Measurements from ENCODE around the gene ABTB2. TPM values are rescaled to one million over a fixed set of nuclear protein-coding genes. Genes with fewer than 3 reads are reported as not detected.

Gene ABTB2
- total and polyA plus RNA-seq, 10 of the 15 experiments (the other 5 are each of a cell fraction or from before 2014, with no cell fraction given): 0.13 to 2.1 (median 0.72) TPM

DNA sequence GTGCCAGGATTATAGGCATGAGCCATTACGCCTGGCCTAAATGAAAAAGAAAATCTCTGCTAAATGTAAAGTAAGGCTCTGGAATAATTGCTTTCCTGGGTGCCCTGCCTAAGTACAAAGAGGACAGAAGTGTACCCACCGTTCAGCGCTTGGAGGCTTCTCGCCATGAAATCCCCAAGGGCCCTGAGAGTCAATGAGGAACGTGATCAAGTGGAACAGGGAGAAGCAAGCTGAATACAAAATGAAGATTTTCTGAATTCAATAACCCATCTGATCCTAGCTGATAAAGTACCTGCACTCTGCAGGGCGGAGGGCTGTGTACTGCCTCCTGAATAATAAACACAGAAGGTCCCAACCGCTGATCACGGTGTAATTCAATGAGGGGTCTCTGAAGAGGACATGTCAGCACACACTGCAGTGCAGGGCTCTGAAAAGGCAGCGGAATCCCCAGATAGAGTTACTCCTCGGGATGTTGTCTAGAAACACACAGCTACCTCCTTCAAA is 97.7 kb downstream of the ABTB2 start (continued):
- TF ChIP-seq, protein P1, sequence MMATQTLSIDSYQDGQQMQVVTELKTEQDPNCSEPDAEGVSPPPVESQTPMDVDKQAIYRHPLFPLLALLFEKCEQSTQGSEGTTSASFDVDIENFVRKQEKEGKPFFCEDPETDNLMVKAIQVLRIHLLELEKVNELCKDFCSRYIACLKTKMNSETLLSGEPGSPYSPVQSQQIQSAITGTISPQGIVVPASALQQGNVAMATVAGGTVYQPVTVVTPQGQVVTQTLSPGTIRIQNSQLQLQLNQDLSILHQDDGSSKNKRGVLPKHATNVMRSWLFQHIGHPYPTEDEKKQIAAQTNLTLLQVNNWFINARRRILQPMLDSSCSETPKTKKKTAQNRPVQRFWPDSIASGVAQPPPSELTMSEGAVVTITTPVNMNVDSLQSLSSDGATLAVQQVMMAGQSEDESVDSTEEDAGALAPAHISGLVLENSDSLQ (IDR thresholded peaks at IDR 0.05): no peak
- no peak for TF ChIP-seq EZH2 (IDR thresholded peaks at IDR 0.05; ENCODE audit: borderline replicate concordance, control insufficient read depth, low read depth, low read length)
- TF ChIP-seq JUNB (IDR thresholded peaks at IDR 0.05): no peak

DNA sequence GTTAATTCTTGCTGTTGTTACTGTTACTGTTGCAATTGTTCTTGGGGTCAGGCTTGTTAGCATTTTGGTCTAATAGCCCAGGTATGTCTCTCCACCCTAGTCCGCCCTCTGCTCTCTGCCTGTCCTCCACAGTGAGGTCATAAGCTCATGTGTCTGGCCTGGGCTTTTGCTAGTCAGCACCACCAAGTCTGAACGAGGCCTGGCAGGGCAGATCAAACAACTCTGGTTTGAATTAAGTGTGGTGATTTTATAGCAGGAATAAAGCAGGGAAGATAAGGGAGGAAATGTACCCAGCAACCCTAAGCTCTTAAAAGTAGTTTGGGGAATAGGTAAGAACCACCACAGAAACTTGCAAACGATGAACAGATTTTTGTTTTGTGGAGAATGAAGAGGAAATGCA is 98.7 kb downstream of the ABTB2 start:
- H3K4me1 ChIP-seq (ENCODE audit: control insufficient read depth, insufficient read depth, low read length): no peaks in the 10 kb centered on the region
- TF ChIP-seq, protein P2, sequence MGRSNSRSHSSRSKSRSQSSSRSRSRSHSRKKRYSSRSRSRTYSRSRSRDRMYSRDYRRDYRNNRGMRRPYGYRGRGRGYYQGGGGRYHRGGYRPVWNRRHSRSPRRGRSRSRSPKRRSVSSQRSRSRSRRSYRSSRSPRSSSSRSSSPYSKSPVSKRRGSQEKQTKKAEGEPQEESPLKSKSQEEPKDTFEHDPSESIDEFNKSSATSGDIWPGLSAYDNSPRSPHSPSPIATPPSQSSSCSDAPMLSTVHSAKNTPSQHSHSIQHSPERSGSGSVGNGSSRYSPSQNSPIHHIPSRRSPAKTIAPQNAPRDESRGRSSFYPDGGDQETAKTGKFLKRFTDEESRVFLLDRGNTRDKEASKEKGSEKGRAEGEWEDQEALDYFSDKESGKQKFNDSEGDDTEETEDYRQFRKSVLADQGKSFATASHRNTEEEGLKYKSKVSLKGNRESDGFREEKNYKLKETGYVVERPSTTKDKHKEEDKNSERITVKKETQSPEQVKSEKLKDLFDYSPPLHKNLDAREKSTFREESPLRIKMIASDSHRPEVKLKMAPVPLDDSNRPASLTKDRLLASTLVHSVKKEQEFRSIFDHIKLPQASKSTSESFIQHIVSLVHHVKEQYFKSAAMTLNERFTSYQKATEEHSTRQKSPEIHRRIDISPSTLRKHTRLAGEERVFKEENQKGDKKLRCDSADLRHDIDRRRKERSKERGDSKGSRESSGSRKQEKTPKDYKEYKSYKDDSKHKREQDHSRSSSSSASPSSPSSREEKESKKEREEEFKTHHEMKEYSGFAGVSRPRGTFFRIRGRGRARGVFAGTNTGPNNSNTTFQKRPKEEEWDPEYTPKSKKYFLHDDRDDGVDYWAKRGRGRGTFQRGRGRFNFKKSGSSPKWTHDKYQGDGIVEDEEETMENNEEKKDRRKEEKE (IDR thresholded peaks at IDR 0.05): no peak
- TF ChIP-seq RELA (IDR thresholded peaks at IDR 0.05; ENCODE audit: borderline replicate concordance, partially characterized antibody) (no peak), MEF2B (IDR thresholded peaks at IDR 0.05; ENCODE audit: partially characterized antibody, poor library complexity, severe bottlenecking) (no peak), CHD1 (IDR thresholded peaks at IDR 0.05; ENCODE audit: low read depth, low read length) (no peak), STAT1 (conservative IDR thresholded peaks at IDR 0.05) (no peak), SMAD1 (IDR thresholded peaks at IDR 0.05; ENCODE audit: low read depth, partially characterized antibody) (no peak), CBFB (IDR thresholded peaks at IDR 0.05; ENCODE audit: low read depth) (no peak), YY1 (IDR thresholded peaks at IDR 0.05; ENCODE audit: low read depth, low read length) (no peak)
- TF ChIP-seq, protein P3, sequence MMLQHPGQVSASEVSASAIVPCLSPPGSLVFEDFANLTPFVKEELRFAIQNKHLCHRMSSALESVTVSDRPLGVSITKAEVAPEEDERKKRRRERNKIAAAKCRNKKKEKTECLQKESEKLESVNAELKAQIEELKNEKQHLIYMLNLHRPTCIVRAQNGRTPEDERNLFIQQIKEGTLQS (IDR thresholded peaks at IDR 0.05; ENCODE audit: borderline replicate concordance, extremely low read depth, low read depth, low read length): no peak
- no peak for ATAC-seq
- H3K9me3 ChIP-seq (replicated peaks; ENCODE audit: control insufficient read depth, insufficient read depth, low read length): no peaks in the 10 kb centered on the region
- ChIA-PET RAD21 (ENCODE audit: unreplicated experiment) (interaction anchor here (0.6 kb wide), 1 partner anchor 739 kb away, joined by 3 read pairs; no protein-coding TSS in a partner anchor), SMC1A (ENCODE audit: uncharacterized antibody, unreplicated experiment) (interaction anchor here (0.9 to 1.4 kb wide), 2 partner anchors 9 to 12 kb away, joined by 3 to 4 read pairs; no protein-coding TSS in a partner anchor), POLR2A (interaction anchor here (1.5 kb wide), 1 partner anchor 11 kb away, joined by 3 read pairs; no protein-coding TSS in a partner anchor), CTCF (interaction anchor here (1.1 to 1.8 kb wide), 3 partner anchors 59 to 92 kb away, joined by 3 to 6 read pairs (median 4); no protein-coding TSS in a partner anchor)
- 58% methylated on average over 3 of the region's 3 CpGs for WGBS (ENCODE audit: insufficient coverage, insufficient replicate concordance, low lambda C conversion rate, missing lambda C conversion rate)
- no peak for DNase-seq (ENCODE audit: low read depth, low spot score)
- H3K36me3 ChIP-seq (ENCODE audit: control insufficient read depth in 2 of 2, insufficient read depth in 2 of 2, low read length in 1 of 2): no peaks in the 10 kb centered on the region
- no peak overlapping the region for H2AFZ ChIP-seq (ENCODE audit: control insufficient read depth, low read depth, low read length)
- no peak overlapping the region for H3K4me2 ChIP-seq (ENCODE audit: control insufficient read depth, insufficient read depth)
- H3K9ac ChIP-seq (ENCODE audit: control insufficient read depth, insufficient read depth, low read length): no peak overlapping the region
- intact Hi-C loops (cut with micrococcal nuclease; ENCODE audit: unreplicated experiment): no loop called here
- no TSS peak for BruUV-seq (replicated peaks)
- H3K27ac ChIP-seq (ENCODE audit: control insufficient read depth, insufficient read depth): no peak overlapping the region
- no peaks in the 10 kb centered on the region for H4K20me1 ChIP-seq (ENCODE audit: control insufficient read depth, insufficient read depth)
- H3K27me3 ChIP-seq (replicated peaks in 1 of 2; ENCODE audit: control insufficient read depth in 2 of 2, insufficient read depth in 2 of 2, low read length in 1 of 2): no peaks in the 10 kb centered on the region
- in situ Hi-C loops (cut with MboI): no loop called here
- H3K79me2 ChIP-seq (ENCODE audit: control insufficient read depth, insufficient read depth, low read length): no peaks in the 10 kb centered on the region
- H3K4me3 ChIP-seq: no peak overlapping the region
- no peak for FAIRE-seq
